Measurements from ENCODE around the gene ABRAXAS1.
"Not testable (repeated sequence)": the region's sequence is repeated elsewhere in the genome, so short reads cannot be mapped to it uniquely, and the experiment has no call there.

Gene ABRAXAS1

GRCh38 chr4:83484500-83485461 lies at the start of gene ABRAXAS1:
Gene ABRAXAS1 (minus strand): TSS chr4:83485100. CDS start chr4:83485072, 28 bp downstream.
- FAIRE-seq (peak; percentile 61), DNase-seq (ENCODE audit: low spot score) (peak; percentile 98)

- no peak for DNase-seq (ENCODE audit: low spot score)
- no peak for FAIRE-seq
Observed at GRCh38 chr4:83527671-83528070, 42.8 kb upstream of the ABRAXAS1 start.

GRCh38 chr4:83522239-83522638 lies 37.3 kb upstream of the ABRAXAS1 start:
- FAIRE-seq, result no peak
- DNase-seq (ENCODE audit: low spot score), result no peak

GRCh38 chr4:83516042-83516772 lies 31.3 kb upstream of the ABRAXAS1 start:
- no peak for DNase-seq (ENCODE audit: low spot score)
- FAIRE-seq, result no peak

- DNase-seq (ENCODE audit: low spot score), result no peak
- FAIRE-seq, result no peak
Observed at GRCh38 chr4:83510442-83510841, 25.5 kb upstream of the ABRAXAS1 start.

- DNase-seq (ENCODE audit: low spot score), result not testable (repeated sequence)
- peak; percentile 20 for FAIRE-seq
Observed at GRCh38 chr4:83509156-83509585, 24.3 kb upstream of the ABRAXAS1 start.

- no peak for DNase-seq (ENCODE audit: low spot score)
- no peak for FAIRE-seq
Observed at GRCh38 chr4:83504996-83505395, 20.1 kb upstream of the ABRAXAS1 start.

GRCh38 chr4:83504503-83504902 lies 19.6 kb upstream of the ABRAXAS1 start:
- no peak for DNase-seq (ENCODE audit: low spot score)
- FAIRE-seq, result no peak

GRCh38 chr4:83503974-83504373 lies 19.1 kb upstream of the ABRAXAS1 start:
- DNase-seq (ENCODE audit: low spot score) (no peak), FAIRE-seq (no peak)

- not testable (repeated sequence) for DNase-seq (ENCODE audit: low spot score); FAIRE-seq
Observed at GRCh38 chr4:83501671-83502070, 16.8 kb upstream of the ABRAXAS1 start.

GRCh38 chr4:83498187-83498586 lies 13.3 kb upstream of the ABRAXAS1 start:
- FAIRE-seq (no peak), DNase-seq (ENCODE audit: low spot score) (no peak)

- FAIRE-seq; DNase-seq (ENCODE audit: low spot score): not testable (repeated sequence)
Observed at GRCh38 chr4:83496085-83496917, 11.4 kb upstream of the ABRAXAS1 start.

- FAIRE-seq (no peak), DNase-seq (ENCODE audit: low spot score) (peak; percentile 55)
Observed at GRCh38 chr4:83490876-83491450, 6.1 kb upstream of the ABRAXAS1 start.

- no peak for FAIRE-seq
- DNase-seq (ENCODE audit: low spot score), result no peak
Observed at GRCh38 chr4:83489711-83490326, 4.9 kb upstream of the ABRAXAS1 start.

- FAIRE-seq (no peak), DNase-seq (ENCODE audit: low spot score) (no peak)
Observed at GRCh38 chr4:83486457-83487129, 1.7 kb upstream of the ABRAXAS1 start.

GRCh38 chr4:83473966-83474365 lies 10.9 kb downstream of the ABRAXAS1 start:
- FAIRE-seq, result no peak
- DNase-seq (ENCODE audit: low spot score), result no peak

- DNase-seq (ENCODE audit: low spot score) (no peak), FAIRE-seq (peak; percentile 35)
Observed at GRCh38 chr4:83473423-83473822, 11.5 kb downstream of the ABRAXAS1 start.

GRCh38 chr4:83456184-83456501 lies 28.8 kb downstream of the ABRAXAS1 start:
- DNase-seq (ENCODE audit: low spot score), result no peak
- no peak for FAIRE-seq

- peak; percentile 58 for FAIRE-seq
- DNase-seq (ENCODE audit: low spot score), result peak; percentile 98
Observed at GRCh38 chr4:83455281-83456183, 29.4 kb downstream of the ABRAXAS1 start, which contains the start of the genes HELQ and MRPS18C. Gene HELQ (minus strand): TSS chr4:83455823. CDS start chr4:83455693, 130 bp downstream. Gene MRPS18C (plus strand): TSS chr4:83456058. CDS start chr4:83456078, 20 bp downstream.
